Measurements from ENCODE around the gene TAOK2.
"Not testable (repeated sequence)": the region's sequence is repeated elsewhere in the genome, so short reads cannot be mapped to it uniquely, and the experiment has no call there.

The TAOK2 gene

GRCh38 chr16:29973384-29974246 lies at the start of gene TAOK2:
Gene TAOK2 (plus strand): TSS chr16:29973868. CDS start chr16:29977773, 3,905 bp downstream.
- DNase-seq = peak; percentile 86 to 93

- DNase-seq = no peak
These were observed 48.4 kb upstream of the TAOK2 start for GRCh38 chr16:29925105-29925756.

DNA sequence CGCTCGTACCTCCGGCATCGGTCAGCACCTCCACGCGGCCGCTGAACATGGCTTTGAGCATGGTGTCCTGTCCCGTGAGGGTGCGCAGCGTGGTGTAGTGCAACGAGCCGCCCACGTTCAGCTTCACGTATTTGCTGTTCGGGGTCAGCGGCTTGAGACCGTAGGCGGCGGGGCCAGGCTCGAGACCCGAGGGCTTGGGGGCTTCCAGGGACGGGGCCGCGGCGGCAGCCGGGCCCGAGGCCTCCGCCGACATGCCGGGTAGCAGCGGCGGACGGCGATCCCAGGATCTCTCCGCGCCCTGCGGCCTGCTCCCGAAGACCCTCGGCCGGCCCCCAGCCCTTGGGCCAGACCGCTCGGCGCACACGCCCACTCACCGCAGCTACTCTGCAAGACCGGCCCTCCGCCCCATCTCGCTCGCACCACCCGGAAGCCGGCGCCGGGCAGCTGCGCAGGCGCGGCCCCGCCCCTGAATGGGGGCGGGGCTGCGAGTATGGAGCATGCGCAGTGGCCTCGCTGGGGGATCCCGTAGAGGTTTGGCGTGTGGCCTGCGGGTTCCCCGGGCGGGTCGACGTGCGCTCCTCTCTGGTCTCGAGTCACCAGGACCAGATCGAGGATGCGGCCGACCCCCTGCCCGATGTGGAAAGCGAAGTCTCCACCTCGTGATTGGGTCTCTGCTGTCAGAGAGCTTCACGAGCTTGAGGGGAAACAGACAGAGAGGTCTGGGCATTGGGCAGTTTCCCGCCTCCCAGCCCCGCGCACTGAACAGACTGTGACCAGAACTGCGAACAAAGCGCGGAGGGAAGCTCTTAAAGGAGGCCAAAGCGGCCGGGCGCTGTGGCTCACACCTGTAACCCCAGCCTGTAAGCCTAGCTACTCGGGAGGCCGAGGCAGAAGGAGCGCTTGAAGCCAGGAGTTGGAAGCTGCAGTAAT lies 47.6 kb upstream of the TAOK2 start, which contains the start of gene KCTD13:
Gene KCTD13 (minus strand): TSS at position 446 of the 930 bp plus-strand sequence. CDS start 193 bp downstream, at position 253.
- DNase-seq = peak; percentile 33 to 66

DNA sequence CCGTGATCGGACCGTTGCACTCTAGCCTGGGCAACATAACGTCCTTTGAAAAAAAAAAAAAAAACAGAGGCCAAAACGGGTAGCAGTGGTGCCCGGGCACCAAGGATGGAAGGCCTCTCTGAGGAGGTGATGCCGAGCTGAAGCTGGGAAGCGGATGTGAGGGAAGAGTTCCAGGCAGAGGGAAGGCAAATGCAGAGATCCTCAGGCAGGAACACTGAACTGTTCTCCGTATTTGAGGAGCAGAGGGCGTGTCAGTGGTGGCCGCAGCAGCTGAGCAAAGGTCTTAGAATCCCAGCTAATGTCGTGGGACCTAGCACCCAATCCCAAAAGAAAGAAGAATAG lies 47.0 kb upstream of the TAOK2 start:
- DNase-seq = no peak

GRCh38 chr16:29927070-29927905 lies 46.4 kb upstream of the TAOK2 start:
- DNase-seq = no peak

DNA sequence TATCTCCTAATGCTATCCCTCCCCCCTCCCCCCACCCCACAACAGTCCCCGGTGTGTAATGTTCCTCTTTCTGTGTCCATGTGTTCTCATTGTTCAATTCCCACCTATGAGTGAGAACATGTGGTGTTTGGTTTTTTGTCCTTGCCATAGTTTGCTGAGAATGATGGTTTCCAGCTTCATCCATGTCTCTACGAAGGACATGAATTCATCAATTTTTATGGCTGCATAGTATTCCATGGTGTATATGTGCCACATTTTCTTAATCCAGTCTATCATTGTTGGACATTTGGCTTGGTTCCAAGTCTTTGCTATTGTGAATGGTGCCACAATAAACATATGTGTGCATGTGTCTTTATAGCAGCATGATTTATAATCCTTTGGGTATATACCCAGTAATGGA lies 41.9 kb upstream of the TAOK2 start:
- DNase-seq = not testable (repeated sequence)

DNA sequence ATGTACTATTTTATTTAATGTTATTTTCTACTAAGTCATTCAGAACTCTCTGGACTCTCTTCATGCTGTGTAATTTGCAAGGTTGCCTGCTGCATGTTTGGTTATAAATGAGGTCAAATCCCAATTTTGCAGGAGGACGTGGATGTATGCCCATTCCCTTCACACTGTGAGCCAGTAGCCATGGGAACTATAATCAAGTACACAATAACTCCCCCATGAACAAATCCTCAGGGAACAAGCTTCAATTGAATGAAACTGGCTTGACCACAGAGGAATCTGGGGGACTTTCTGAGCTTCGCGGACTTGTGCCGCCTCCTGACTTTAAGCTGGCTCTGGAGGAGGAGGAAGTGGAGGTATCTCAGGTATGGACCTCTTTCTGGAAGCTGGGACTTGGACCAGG lies 33.0 kb upstream of the TAOK2 start:
- DNase-seq = no peak

- peak in 1 of 2 experiments; percentile 14 for DNase-seq
These were observed 29.5 kb upstream of the TAOK2 start for GRCh38 chr16:29943846-29944799.

DNA sequence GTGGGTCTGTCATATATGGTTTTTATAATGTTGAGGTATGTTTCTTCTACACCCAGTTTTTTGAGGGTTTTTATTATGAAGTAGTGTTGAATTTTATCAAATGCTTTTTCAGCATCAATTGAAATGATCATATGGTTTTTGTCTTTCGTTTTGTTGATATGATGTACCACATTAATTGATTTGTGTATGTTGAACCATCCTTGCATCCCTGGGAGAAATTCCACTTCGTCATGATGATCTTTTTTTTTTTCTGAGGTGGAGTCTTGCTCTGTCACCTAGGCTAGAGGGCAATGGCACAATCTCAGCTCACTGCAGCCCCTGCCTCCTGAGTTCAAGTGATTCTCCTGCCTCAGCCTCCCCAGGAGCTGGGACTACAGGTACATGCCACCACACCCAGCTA lies 25.8 kb upstream of the TAOK2 start:
- DNase-seq = no peak

- no peak for DNase-seq
These were observed 22.7 kb upstream of the TAOK2 start for GRCh38 chr16:29950806-29951461.

GRCh38 chr16:29951625-29952365 lies 21.9 kb upstream of the TAOK2 start:
- DNase-seq = no peak

- no peak for DNase-seq
These were observed 14.9 kb upstream of the TAOK2 start for GRCh38 chr16:29958756-29959155.

DNA sequence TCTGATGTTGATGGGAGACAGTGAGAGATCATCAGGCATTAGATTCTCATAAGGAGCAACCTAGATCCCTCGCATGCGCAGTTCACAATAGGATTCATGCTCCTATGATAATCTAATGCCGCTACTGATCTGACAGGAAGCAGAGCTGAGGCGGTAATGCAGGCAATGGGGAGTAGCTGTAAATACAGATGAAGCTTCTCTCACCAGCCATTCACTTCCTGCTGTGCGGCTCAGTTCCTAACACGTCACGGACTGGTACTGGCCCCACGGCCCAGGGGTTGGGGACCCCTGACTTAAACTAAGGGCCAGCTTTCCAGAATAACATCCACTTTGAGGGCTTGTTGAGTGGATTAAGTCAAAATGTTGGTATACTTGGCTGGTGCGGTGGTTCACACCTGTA lies 14.4 kb upstream of the TAOK2 start:
- no peak for DNase-seq

GRCh38 chr16:29959821-29960220 lies 13.8 kb upstream of the TAOK2 start:
- DNase-seq = not testable (repeated sequence)

GRCh38 chr16:29961127-29961478 lies 12.6 kb upstream of the TAOK2 start:
- DNase-seq = no peak

DNA sequence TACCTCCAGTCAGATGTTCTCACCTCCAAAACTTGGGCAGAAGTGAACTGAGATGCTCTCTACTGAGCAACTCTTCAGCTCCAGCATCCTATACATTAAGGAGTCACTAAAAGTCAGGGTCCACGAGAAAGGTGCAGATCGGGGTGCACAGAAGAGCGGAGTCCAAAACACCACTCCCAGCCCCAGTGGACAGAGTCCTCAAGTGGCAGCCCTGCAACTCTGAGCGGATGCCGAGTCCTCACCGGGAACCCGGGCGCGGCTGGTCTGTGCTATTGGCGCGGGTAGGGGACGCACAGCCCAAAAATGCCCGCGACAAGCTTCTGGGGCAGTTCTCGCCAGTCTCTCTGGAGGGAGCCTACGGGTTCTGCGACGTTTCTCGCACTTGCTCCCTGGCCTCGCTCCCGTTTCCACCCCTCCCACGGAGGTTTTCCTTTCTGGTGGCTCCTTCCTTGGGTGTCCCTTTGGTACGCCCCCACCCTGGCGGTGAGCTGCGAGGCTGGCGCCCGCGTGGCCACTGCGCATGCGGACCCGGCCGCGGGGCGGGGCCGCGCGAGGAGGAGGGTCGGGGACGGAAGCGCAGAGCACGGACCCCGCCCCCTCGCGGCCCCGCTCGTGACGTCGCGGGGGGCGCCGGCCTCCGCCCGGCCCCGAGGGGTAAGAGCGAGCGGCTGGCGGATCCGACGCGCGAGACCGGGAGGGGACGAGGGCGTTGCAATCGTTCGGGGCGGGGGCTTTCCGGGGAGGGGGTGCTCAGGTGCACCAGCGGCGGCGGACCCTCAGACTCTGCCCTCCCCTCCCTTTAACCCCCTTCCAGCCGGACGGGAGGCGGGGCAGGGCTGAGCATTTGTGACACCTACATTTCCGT lies 12.0 kb upstream of the TAOK2 start, which contains the start of gene TMEM219:
Gene TMEM219 (plus strand): TSS at position 601 of the 865 bp plus-strand sequence. CDS start 1,065 bp downstream, outside the sequence.
- DNase-seq = peak; percentile 47 to 58

DNA sequence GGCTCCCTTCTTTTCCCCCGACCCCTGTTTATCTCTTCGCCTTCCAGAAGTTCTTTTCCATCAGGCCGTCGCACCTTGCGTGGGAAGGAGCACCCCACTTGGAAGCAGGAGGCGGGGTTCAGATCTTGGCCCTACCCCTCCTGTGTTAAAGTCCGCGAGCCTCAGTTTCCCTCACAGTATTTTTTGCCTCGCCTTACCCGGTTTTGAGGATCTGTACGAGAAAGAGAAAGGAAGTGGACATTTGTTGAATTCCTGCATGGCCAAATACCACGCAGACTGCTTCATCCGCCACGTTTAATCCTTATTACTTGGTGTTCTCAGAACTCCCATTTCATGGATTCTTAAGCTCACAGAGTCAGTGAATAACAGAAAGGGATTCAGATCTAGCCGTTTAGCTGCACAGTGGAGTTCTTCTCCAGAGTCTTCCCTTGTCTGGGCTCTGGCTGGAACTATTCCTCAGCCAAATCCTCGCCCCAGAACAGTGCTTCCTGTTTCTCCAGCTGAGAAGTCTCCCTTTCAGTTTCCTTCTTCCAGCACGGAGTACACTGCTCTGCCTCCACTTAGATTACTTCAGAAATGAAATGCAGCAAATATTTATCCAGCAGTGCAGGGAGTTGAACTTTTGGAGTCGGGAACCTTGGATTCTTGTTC lies 11.2 kb upstream of the TAOK2 start:
- DNase-seq = no peak

Measured in NCI-H187 (cell line).